WTC11 (cell line): Measurements from ENCODE around the gene SGTA. TPM values are rescaled to one million over a fixed set of nuclear protein-coding genes. Genes with fewer than 3 reads are reported as not detected.

ENCODE experiments used
- ATAC-seq: fragments of 200-7000 bp; cut with Tn5 transposase; 2 replicates; pipeline ENCODE4 v1.10.0; 2021; ENCODE audit warnings: mild to moderate bottlenecking, moderate library complexity
- CTCF ChIA-PET: fragments of 300-600 bp; sonication (Branson Sonifier 250); formaldehyde crosslinking; loops from one replicate; lab custom pipeline; 2021; ENCODE audit warnings: antibody characterized with exemption; lab: Charles Lee
- POLR2A ChIA-PET: fragments of 350-600 bp; sonication (Branson Sonifier 250); formaldehyde crosslinking; loops from one replicate; lab custom pipeline; 2021; ENCODE audit warnings: antibody characterized with exemption; lab: Charles Lee
- DNase-seq: peaks from one replicate; pipeline ENCODE4 v3.0.0; 2021; ENCODE audit warnings: low spot score
- H3K27ac Mint-ChIP-seq: 2 replicates; pipeline ENCODE4 v1.8.0; 2021; ENCODE audit warnings: mixed read lengths
- H3K27me3 Mint-ChIP-seq: 2 replicates; pipeline ENCODE4 v1.8.0; 2021; ENCODE audit warnings: low read depth, mild to moderate bottlenecking, moderate library complexity, mixed read lengths
- H3K36me3 Mint-ChIP-seq: 2 replicates; pipeline ENCODE4 v1.8.0; 2021; ENCODE audit warnings: mixed read lengths
- H3K4me1 Mint-ChIP-seq: 2 replicates; pipeline ENCODE4 v1.8.0; 2022; ENCODE audit warnings: mixed read lengths
- H3K4me3 Mint-ChIP-seq: 2 replicates; pipeline ENCODE4 v1.8.0; 2021; ENCODE audit warnings: mild to moderate bottlenecking, moderate library complexity, mixed read lengths
- H3K9me3 Mint-ChIP-seq: 2 replicates; pipeline ENCODE4 v1.8.0; 2021; ENCODE audit warnings: mixed read lengths
- ARID4B ChIP-seq: sonication (generic); formaldehyde crosslinking; IDR thresholded peaks from 2 replicates; pipeline ENCODE4 v1.8.0; 2023; ENCODE audit warnings: missing genetic modification reagents, mild to moderate bottlenecking, borderline replicate concordance
- CTCF ChIP-seq: fragments of 200-600 bp; IDR thresholded peaks from 2 replicates; pipeline ENCODE4 v1.8.0; 2022; ENCODE audit warnings: antibody characterized with exemption
- E2F5 ChIP-seq: sonication (generic); formaldehyde crosslinking; IDR thresholded peaks from 2 replicates; pipeline ENCODE4 v1.8.1; 2022; ENCODE audit warnings: mild to moderate bottlenecking, moderate library complexity, missing genetic modification reagents
- MLX ChIP-seq: sonication (generic); formaldehyde crosslinking; IDR thresholded peaks from 2 replicates; pipeline ENCODE4 v1.8.1; 2023; ENCODE audit warnings: mild to moderate bottlenecking, missing genetic modification reagents, moderate library complexity
- RELA ChIP-seq: sonication (generic); formaldehyde crosslinking; IDR thresholded peaks from 2 replicates; pipeline ENCODE4 v1.8.1; 2022; ENCODE audit warnings: missing genetic modification reagents, mild to moderate bottlenecking, borderline replicate concordance
- SOX15 ChIP-seq: fragments of 250-450 bp; sonication (Bioruptor Pico); IDR thresholded peaks from 2 replicates; pipeline ENCODE4 v1.9.0; 2021; ENCODE audit warnings: mild to moderate bottlenecking
- SP1 ChIP-seq: sonication (generic); formaldehyde crosslinking; conservative IDR thresholded peaks from 2 replicates; pipeline ENCODE4 v1.8.1; 2022; ENCODE audit warnings: missing genetic modification reagents
- TEAD1 ChIP-seq: sonication (generic); formaldehyde crosslinking; IDR thresholded peaks from 2 replicates; pipeline ENCODE4 v1.8.0; 2022; ENCODE audit warnings: mild to moderate bottlenecking, missing genetic modification reagents
- ZBTB43 ChIP-seq: sonication (generic); formaldehyde crosslinking; IDR thresholded peaks from 2 replicates; pipeline ENCODE4 v1.8.1; 2023; ENCODE audit warnings: mild to moderate bottlenecking, missing genetic modification reagents
- ZMAT4 ChIP-seq: fragments of 250-450 bp; sonication (Bioruptor Pico); IDR thresholded peaks from 2 replicates; pipeline ENCODE4 v1.9.0; 2021; ENCODE audit warnings: mild to moderate bottlenecking
- ZNF532 ChIP-seq: fragments of 250-450 bp; sonication (Bioruptor Pico); IDR thresholded peaks from 2 replicates; pipeline ENCODE4 v1.9.0; 2021; ENCODE audit warnings: mild to moderate bottlenecking, borderline replicate concordance
- ZNF671 ChIP-seq: fragments of 250-450 bp; sonication (Bioruptor Pico); IDR thresholded peaks from 2 replicates; pipeline ENCODE4 v1.8.0; 2021; ENCODE audit warnings: mild to moderate bottlenecking
- ZSCAN18 ChIP-seq: fragments of 250-450 bp; sonication (Bioruptor Pico); IDR thresholded peaks from 2 replicates; pipeline ENCODE4 v2.1.2; 2022; ENCODE audit warnings: mild to moderate bottlenecking, moderate library complexity
- total RNA-seq: library from RNA; stranded (reverse); gene quantifications from 3 replicates; pipeline ENCODE4 v1.2.3, GENCODE V29; 2021

The SGTA gene
- total RNA-seq, 1 experiment from 2014 or later, result 91.2 TPM

GRCh38 chr19:2796659-2797266, 13.7 kb upstream of the SGTA start:
- Mint-ChIP-seq H3K27me3 (no peaks in the 10 kb centered on the region), H3K36me3 (peaks cover 45% of the 10 kb centered on the region), H3K4me3 (no peak overlapping the region), H3K9me3 (no peaks in the 10 kb centered on the region), H3K4me1 (no peaks in the 10 kb centered on the region), H3K27ac (no peak overlapping the region)
- TF ChIP-seq MLX (CRISPR knock-in tag), result no peak
- no peak for DNase-seq
- ChIA-PET POLR2A (no interaction called here), CTCF (interaction anchor here (1.0 kb wide), 1 partner anchor 148 kb away, joined by 3 read pairs; no protein-coding TSS in a partner anchor)
- no peak for ATAC-seq

GRCh38 chr19:2795827-2796658, 13.0 kb upstream of the SGTA start:
- TF ChIP-seq ZBTB43 (CRISPR knock-in tag) (no peak), TEAD1 (CRISPR knock-in tag) (no peak), SP1 (no peak), ZMAT4 (CRISPR knock-in tag) (no peak), SOX15 (no peak), CTCF (no peak), ZNF671 (CRISPR knock-in tag) (no peak), ZSCAN18 (no peak), RELA (CRISPR knock-in tag) (no peak)
- Mint-ChIP-seq H3K27ac (no peak overlapping the region), H3K4me3 (no peak overlapping the region), H3K4me1 (no peaks in the 10 kb centered on the region), H3K9me3 (no peaks in the 10 kb centered on the region), H3K36me3 (peaks cover 40% of the 10 kb centered on the region), H3K27me3 (no peaks in the 10 kb centered on the region)
- ChIA-PET POLR2A (no interaction called here), CTCF (no interaction called here)
- ATAC-seq (no peak), DNase-seq (no peak)

- Mint-ChIP-seq H3K27ac (no peak overlapping the region), H3K9me3 (no peaks in the 10 kb centered on the region), H3K4me3 (no peak overlapping the region), H3K27me3 (no peaks in the 10 kb centered on the region), H3K36me3 (peaks cover 41% of the 10 kb centered on the region), H3K4me1 (no peaks in the 10 kb centered on the region)
- ChIA-PET CTCF (no interaction called here), POLR2A (no interaction called here)
- DNase-seq (no peak), ATAC-seq (no peak)
- TF ChIP-seq E2F5 (CRISPR knock-in tag), result no peak
- no peak for TF ChIP-seq ARID4B (CRISPR knock-in tag)
- TF ChIP-seq ZNF532, result no peak
Measured at GRCh38 chr19:2793577-2793976, 10.5 kb upstream of the SGTA start.
